ENCODE measurements around the gene MGAT5.

MGAT5 gene

DNA sequence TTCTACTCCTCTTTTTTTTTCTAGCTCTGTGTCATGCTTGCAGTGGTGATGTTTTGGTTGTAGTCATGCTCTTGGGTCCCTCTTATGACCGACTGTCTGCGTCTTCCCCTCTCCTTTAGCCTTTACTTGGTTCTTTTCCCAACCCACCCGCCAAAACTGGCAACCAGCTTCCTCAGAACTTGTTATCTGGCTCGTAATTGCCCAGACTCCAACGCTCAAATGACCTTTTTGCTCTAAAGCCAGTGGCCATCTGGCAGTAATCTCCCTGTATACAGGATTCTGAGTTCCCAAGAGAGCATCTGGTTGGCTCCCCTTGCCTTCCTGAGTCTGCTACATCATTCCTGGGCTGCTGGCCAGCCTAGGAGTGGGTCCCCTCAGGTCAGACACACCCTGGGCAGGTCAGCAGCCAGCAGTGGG is 147.2 kb downstream of the MGAT5 start:
- no peaks in the 10 kb centered on the region for H3K27me3 ChIP-seq (ENCODE audit: insufficient read depth, poor library complexity, severe bottlenecking)
- no peak for DNase-seq (ENCODE audit: low spot score)
- H3K9me3 ChIP-seq (ENCODE audit: severe bottlenecking), result no peaks in the 10 kb centered on the region
- TF ChIP-seq CTCF (IDR thresholded peaks at IDR 0.05; ENCODE audit: poor library complexity, severe bottlenecking), result no peak
- no peak for ATAC-seq (ENCODE audit: low read depth)
- H3K27ac ChIP-seq (ENCODE audit: poor library complexity, severe bottlenecking), result peak overlapping the region; percentile 52
- H3K36me3 ChIP-seq (ENCODE audit: low read depth), result no peaks in the 10 kb centered on the region; the same call in 1 of the 2 replicates
- H3K4me3 ChIP-seq (ENCODE audit: severe bottlenecking), result no peak overlapping the region
- peaks cover 50% of the 10 kb centered on the region for H3K4me1 ChIP-seq (ENCODE audit: insufficient read depth, poor library complexity, severe bottlenecking)

GRCh38 chr2:134401789-134402188 is 147.9 kb downstream of the MGAT5 start:
- Histone ChIP-seq H3K27me3 (ENCODE audit: insufficient read depth, poor library complexity, severe bottlenecking) (no peaks in the 10 kb centered on the region), H3K36me3 (ENCODE audit: low read depth) (no peaks in the 10 kb centered on the region; the same call in 1 of the 2 replicates), H3K9me3 (ENCODE audit: severe bottlenecking) (no peaks in the 10 kb centered on the region), H3K27ac (ENCODE audit: poor library complexity, severe bottlenecking) (peak overlapping the region; percentile 52), H3K4me3 (ENCODE audit: severe bottlenecking) (no peak overlapping the region), H3K4me1 (ENCODE audit: insufficient read depth, poor library complexity, severe bottlenecking) (peaks cover 57% of the 10 kb centered on the region)
- ATAC-seq (ENCODE audit: low read depth), result no peak
- TF ChIP-seq CTCF (IDR thresholded peaks at IDR 0.05; ENCODE audit: poor library complexity, severe bottlenecking), result no peak
- DNase-seq (ENCODE audit: low spot score), result no peak

DNA sequence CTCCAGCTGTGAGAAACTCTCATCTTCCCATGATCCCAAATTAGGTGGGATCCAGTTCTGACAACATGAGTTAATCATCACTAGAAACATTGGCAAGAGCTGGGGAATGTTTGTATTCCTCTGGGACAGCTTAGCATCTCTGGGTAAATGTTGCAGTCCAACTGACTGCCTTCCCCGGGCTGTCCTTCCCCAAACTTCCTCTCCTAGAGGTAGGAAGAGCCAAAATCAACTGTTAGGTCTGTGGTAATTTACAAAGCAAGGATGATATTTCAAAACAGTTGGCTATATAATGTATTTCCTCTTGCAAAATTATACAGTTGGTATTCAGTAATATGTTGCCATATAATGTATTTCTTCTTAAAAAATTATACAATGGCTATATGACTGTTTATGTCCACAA is 148.5 kb downstream of the MGAT5 start:
- TF ChIP-seq CTCF (IDR thresholded peaks at IDR 0.05; ENCODE audit: poor library complexity, severe bottlenecking), result no peak
- H3K27me3 ChIP-seq (ENCODE audit: insufficient read depth, poor library complexity, severe bottlenecking), result no peaks in the 10 kb centered on the region
- DNase-seq (ENCODE audit: low spot score), result no peak
- no peak for ATAC-seq (ENCODE audit: low read depth)
- peak overlapping the region; percentile 52 for H3K27ac ChIP-seq (ENCODE audit: poor library complexity, severe bottlenecking)
- H3K36me3 ChIP-seq (ENCODE audit: low read depth), result no peaks in the 10 kb centered on the region; the same call in 1 of the 2 replicates
- no peaks in the 10 kb centered on the region for H3K9me3 ChIP-seq (ENCODE audit: severe bottlenecking)
- peaks cover 63% of the 10 kb centered on the region for H3K4me1 ChIP-seq (ENCODE audit: insufficient read depth, poor library complexity, severe bottlenecking)
- no peak overlapping the region for H3K4me3 ChIP-seq (ENCODE audit: severe bottlenecking)

DNA sequence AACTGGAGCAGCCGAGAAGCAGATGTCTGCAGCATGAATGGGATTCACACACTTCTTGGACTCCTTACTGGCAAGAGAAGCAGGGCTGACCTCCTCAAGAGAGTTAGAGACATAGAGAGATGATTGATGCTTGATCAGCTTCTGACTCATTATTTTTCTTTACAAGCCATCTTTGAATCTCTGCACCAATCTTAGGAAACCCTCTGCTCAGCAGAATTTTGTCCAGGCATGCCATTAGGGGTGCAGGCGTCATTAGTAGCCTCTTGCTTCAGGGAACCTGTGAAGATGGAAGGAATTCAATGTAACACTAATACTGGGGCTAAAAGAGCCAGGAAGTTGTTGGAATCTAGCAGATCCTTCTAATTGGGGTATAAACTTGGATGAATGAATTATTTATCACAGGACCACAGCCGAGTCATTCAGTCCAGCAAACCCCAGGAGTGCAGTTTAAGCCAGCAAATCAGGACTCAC is 151.8 kb downstream of the MGAT5 start:
- no peaks in the 10 kb centered on the region; the same call in 1 of the 2 replicates for H3K36me3 ChIP-seq (ENCODE audit: low read depth)
- no peaks in the 10 kb centered on the region for H3K27me3 ChIP-seq (ENCODE audit: insufficient read depth, poor library complexity, severe bottlenecking)
- H3K4me3 ChIP-seq (ENCODE audit: severe bottlenecking), result no peak overlapping the region
- H3K4me1 ChIP-seq (ENCODE audit: insufficient read depth, poor library complexity, severe bottlenecking), result peaks cover 52% of the 10 kb centered on the region
- H3K9me3 ChIP-seq (ENCODE audit: severe bottlenecking), result no peaks in the 10 kb centered on the region
- no peak for TF ChIP-seq CTCF (IDR thresholded peaks at IDR 0.05; ENCODE audit: poor library complexity, severe bottlenecking)
- no peak for DNase-seq (ENCODE audit: low spot score)
- ATAC-seq (ENCODE audit: low read depth), result peak; percentile 70
- H3K27ac ChIP-seq (ENCODE audit: poor library complexity, severe bottlenecking), result peak overlapping the region; percentile 95

- no peak for TF ChIP-seq CTCF (IDR thresholded peaks at IDR 0.05; ENCODE audit: poor library complexity, severe bottlenecking)
- Histone ChIP-seq H3K4me3 (ENCODE audit: severe bottlenecking) (no peak overlapping the region), H3K9me3 (ENCODE audit: severe bottlenecking) (no peaks in the 10 kb centered on the region), H3K27ac (ENCODE audit: poor library complexity, severe bottlenecking) (peak overlapping the region; percentile 95), H3K4me1 (ENCODE audit: insufficient read depth, poor library complexity, severe bottlenecking) (peaks cover 48% of the 10 kb centered on the region), H3K27me3 (ENCODE audit: insufficient read depth, poor library complexity, severe bottlenecking) (no peaks in the 10 kb centered on the region), H3K36me3 (ENCODE audit: low read depth) (no peaks in the 10 kb centered on the region; the same call in 1 of the 2 replicates)
- DNase-seq (ENCODE audit: low spot score) (peak; percentile 89), ATAC-seq (ENCODE audit: low read depth) (peak; percentile 88)
Measured at GRCh38 chr2:134406311-134406710, 152.4 kb downstream of the MGAT5 start.
